DLD1 (cell line): Measurements from ENCODE around the gene SP9.
"Not testable (repeated sequence)": the region's sequence is repeated elsewhere in the genome, so short reads cannot be mapped to it uniquely, and the experiment has no call there.

Source experiments
- in situ Hi-C: cut with HindIII; loops from 2 replicates; pipeline ENCODE4 v1.10.0; 2017; ENCODE audit warnings: low sequenced_read_pairs

Gene SP9

DNA sequence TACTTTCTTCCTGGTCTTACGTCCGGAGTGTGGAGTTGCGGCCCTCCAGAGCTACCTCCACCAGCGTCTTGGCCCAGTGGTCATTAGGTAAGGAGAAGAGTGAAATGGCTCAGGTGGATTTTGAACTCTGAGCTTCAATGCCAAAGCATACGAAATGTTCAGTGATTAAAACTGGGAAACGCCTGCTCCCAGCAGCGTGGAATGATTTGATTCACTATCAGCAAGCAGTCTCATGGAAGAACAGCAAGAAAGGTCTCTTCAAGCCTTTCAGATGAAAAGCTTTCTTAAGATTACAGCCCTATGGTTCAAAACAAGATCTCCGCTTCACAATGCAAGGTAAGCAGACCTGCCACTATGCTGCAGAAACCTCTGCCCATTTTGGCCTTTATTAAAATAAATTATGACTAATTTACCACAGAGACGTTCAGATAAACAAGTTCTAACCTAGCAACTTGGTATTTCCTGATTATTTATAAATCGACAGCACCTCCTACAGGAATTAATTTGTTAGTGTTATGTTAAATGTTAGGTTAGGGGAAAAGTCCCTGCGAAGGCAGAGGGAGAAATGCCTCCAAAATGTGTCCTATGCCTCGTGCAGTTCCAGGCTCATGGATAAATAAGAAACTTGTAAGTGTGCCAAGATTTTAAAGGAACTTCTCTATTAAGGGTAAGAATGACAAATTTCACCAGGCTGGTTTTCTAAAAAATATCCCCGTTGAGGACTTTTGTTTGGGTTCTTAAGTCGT, 10.1 kb downstream of the SP9 start:
- in situ Hi-C loops: no loop called here

DNA sequence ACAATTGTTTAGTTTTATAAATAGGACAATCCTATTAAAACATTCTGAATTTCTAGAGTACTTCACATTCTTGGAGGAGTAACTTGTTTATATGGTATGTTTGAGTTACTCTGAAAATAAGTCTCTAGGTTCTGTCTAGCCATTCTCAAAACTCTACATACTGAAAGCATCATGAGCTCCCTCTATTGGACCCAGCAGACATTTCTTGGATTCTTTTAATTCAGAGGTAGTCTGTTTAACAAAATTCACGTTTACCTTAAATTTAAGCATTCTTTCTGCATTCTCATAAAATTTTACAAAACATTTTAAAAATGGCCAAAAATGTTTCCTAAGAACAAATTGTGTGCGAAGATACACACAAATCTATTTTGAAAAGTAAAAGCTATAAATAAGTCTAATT, 15.3 kb downstream of the SP9 start:
- in situ Hi-C loops: no loop called here

GRCh38 chr2:174350593-174351181, 15.9 kb downstream of the SP9 start:
- in situ Hi-C loops: no loop called here

DNA sequence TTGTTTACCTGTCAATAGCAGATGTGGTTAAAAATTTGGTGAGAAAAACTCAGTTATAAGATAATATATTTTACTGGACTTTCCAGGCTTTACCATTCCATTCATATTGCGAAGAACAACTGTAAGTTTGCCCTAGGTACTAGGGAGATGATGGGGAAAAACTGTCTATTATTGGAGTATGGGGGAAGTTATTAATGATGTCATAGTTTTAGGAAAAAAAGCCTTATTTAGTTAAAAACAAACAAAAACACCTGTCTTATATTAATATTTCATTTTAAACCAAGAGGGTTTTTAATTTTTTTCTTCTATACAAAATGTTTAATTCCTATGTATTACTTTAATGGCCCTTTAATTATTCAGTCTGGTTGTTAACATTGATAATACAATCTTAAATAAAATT, 18.2 kb downstream of the SP9 start:
- in situ Hi-C loops: no loop called here

DNA sequence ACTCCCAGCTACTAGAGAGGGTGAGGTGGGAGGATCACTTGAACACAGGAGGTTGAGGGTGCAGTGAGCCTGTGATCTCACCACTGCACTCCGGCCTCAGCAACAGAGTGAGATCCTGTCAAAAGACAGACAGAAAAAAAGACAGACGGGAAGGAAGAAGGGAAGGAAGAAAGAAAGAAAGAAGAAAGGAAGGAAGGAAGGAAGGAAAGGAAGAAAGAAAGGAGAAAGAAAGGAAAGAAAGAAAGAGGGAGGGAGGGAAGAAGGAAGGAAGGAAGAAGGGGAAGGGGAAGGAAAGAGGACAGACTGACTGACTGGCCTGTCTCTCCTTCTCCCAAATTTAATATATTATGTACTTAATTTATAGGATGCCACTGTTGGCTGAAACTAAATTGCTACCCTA, 21.6 kb downstream of the SP9 start:
- in situ Hi-C loops: no loop called here

DNA sequence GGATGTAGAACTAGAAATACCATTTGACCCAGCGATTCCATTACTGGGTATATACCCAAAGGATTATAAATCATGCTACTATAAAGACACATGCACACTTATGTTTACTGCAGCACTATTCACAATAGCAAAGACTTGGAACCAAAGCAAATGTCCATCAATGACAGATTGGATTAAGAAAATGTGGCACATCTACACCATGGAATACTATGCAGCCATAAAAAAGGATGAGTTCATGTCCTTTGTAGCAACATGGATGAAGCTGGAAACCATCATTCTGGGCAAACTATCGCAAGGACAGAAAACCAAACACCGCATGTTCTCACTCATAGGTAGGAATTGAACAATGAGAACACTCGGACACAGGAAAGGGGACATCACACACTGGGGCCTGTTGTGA, 24.9 kb downstream of the SP9 start:
- in situ Hi-C loops: not testable (repeated sequence)

- in situ Hi-C loops: no loop called here
Measured at GRCh38 chr2:174362949-174363348, 28.2 kb downstream of the SP9 start.

DNA sequence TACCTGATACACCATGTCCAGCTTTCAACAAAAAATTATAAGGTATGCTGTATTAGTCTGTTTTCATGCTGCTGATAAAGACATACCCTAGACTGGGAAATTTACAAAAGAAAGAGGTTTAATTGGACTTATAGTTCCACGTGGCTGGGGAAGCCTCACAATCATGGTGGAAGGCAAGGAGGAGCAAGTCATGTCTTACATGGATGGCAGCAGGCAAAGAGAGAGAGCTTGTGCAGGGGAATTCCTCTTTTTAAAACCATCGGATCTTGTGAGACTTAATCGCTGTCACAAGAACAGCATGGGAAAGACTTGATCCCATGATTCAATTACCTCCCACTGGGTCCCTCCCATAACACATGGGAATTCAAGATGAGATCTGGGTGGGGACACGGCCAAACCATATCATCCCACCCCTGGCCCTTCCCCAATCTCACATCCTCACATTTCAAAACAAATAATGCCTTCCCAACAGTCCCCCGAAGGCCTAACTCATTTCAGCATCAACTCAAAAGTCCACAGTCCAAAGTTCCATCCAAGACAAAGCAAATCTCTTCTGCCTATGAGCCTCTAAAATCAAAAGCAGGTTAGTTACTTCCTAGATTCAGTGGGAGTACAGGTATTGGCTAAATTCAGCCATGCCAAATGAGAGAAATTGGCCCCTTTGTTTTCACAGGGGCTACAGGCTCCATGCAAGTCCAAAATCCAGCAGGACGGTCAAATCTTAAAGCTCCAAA, 28.9 kb downstream of the SP9 start:
- in situ Hi-C loops: not testable (repeated sequence)

DNA sequence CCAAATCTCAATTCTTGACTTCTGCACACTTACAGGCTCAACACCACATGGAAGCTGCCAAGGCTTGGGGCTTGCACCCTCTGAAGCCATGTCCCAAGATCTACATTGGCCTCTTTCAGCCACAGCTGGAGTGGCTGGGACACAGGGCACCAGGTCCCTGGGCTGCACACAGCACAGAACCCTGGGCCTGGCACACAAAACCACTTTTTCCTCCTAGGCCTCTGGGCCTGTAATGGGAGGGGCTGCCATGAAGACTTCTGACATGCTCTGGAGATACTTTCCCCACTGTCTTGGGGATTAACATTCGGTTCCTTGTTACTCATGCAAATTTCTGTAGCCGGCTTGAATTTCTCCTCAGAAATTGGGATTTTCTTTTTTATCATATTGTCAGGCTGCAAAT, 29.9 kb downstream of the SP9 start:
- in situ Hi-C loops: no loop called here

- in situ Hi-C loops: no loop called here
Measured at GRCh38 chr2:174365571-174365970, 30.8 kb downstream of the SP9 start.

GRCh38 chr2:174368691-174369090, 33.9 kb downstream of the SP9 start:
- in situ Hi-C loops: no loop called here

DNA sequence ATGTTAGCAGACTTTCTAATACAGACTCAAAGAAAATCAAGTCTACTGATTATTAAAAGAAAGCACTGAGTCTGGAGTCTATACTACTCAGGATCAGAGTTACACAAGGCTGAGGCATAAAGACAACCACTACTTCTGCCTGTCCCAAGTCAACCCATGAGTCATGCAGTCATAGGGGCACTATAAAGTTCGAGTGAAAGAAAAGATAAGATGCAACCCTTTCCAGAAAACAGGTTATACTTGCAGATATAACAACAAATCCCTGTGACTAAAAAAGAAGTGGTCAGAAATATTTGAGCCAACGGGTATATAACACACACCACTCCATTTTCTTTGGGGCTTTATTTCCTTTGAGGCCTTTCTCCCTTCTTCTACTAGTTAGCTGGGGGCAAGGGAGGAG, 42.2 kb downstream of the SP9 start:
- in situ Hi-C loops: no loop called here

- in situ Hi-C loops: no loop called here
Measured at GRCh38 chr2:174383796-174384195, 49.0 kb downstream of the SP9 start.

DNA sequence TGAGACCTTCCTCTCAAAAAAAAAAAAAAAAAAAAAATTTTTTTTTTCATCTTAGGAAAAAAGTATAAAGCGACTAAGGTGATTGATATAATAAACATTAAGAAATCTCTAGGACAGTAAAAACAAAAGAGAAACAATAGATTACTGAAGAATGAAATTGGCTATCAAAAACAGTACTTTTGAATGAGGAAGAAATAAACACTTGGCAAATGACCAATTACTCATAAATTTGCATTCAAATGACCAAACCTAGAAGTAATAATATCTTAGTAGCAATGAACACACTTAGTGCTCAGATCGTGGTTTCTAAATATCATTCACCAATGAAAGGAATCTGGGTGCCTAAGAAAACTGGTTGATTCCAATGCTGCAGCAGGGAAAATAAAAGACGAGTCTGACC, 50.4 kb downstream of the SP9 start:
- in situ Hi-C loops: no loop called here
